Thyroid gland (tissue), 4 donors: ENCODE measurements around the gene TLCD2. TPM values are rescaled to one million over a fixed set of nuclear protein-coding genes. Genes with fewer than 3 reads are reported as not detected.
A peak's percentile ranks its signal among the peaks of the same experiment; 100 is the strongest.
"Not testable (repeated sequence)": the region's sequence is repeated elsewhere in the genome, so short reads cannot be mapped to it uniquely, and the experiment has no call there.

ENCODE experiments used
- DNase-seq, 2 donors: peaks; one replicate each; pipeline ENCODE4 v3.0.0-alpha.2; 2019
- H3K27ac ChIP-seq, 3 donors: fragments of 200-600 bp; sonication (generic); 1 replicate in 2 of 3; 2 replicates in 1 of 3; pipeline ENCODE4 v1.5.1; 2016 to 2019; ENCODE audit warnings: mild to moderate bottlenecking in 1 of 3, moderate library complexity in 1 of 3
- H3K27me3 ChIP-seq: fragments of 200-600 bp; sonication (generic); one replicate; pipeline ENCODE4 v1.5.1; 2019
- H3K36me3 ChIP-seq, 2 donors: fragments of 200-600 bp; sonication (generic); one replicate each; pipeline ENCODE4 v1.5.1; 2016 to 2019
- H3K4me1 ChIP-seq, 2 donors: fragments of 200-600 bp; sonication (generic); one replicate each; pipeline ENCODE4 v1.5.1; 2017 to 2019
- H3K4me3 ChIP-seq, 3 donors: fragments of 200-600 bp; sonication (generic); replicated peaks in 1 of 3; 1 replicate in 2 of 3; 2 replicates in 1 of 3; pipeline ENCODE4 v1.5.1; 2016; ENCODE audit warnings: mild to moderate bottlenecking in 1 of 3
- H3K9me3 ChIP-seq: fragments of 200-600 bp; sonication (generic); one replicate; pipeline ENCODE4 v1.5.1; 2017
- CTCF ChIP-seq, 6 experiments: fragments of 200-600 bp in 3 of 6; fragments of 450-650 bp in 3 of 6; sonication (generic) in 3 of 6; IDR thresholded peaks; one replicate each; pipeline ENCODE4 v1.5.1; 2016 to 2019; ENCODE audit warnings: antibody characterized with exemption in 6 of 6, mild to moderate bottlenecking in 2 of 6, inconsistent platforms in 1 of 6, moderate library complexity in 1 of 6
- POLR2A ChIP-seq, 2 donors: fragments of 450-650 bp; IDR thresholded peaks; one replicate each; pipeline ENCODE4 v1.6.1; 2017; ENCODE audit warnings: antibody characterized with exemption in 2 of 2, mild to moderate bottlenecking in 2 of 2, moderate library complexity in 1 of 2
- WGBS, 2 donors: methylation state at CpG; one replicate each; pipeline ENCODE4 v1.1.5; 2017; 5-methylcytosine and 5-hydroxymethylcytosine counted together
- intact Hi-C: fragments of 100-400 bp; cut with DNase I; formaldehyde crosslinking; loops from one replicate; pipeline ENCODE4 v1.15.1; 2023
- total RNA-seq, 4 donors: library from RNA; depleted of rRNA; stranded (reverse); fragments of >200 nt; gene quantifications; one replicate each; pipeline ENCODE4 v1.2.3, GENCODE V29; 2016

TLCD2 gene
- total RNA-seq, 4 donors from 2014 or later, result 1.7 to 5.6 (median 3.7) TPM

GRCh38 chr17:1726626-1727257 lies 16.6 kb upstream of the TLCD2 start:
- Histone ChIP-seq H3K27me3 (no peaks in the 10 kb centered on the region), H3K4me3 (no peak overlapping the region), H3K27ac (no peak overlapping the region), H3K36me3 (peaks cover 9 to 14% of the 10 kb centered on the region in 2 donors), H3K4me1 (peaks cover 14 to 28% of the 10 kb centered on the region in 2 donors), H3K9me3 (no peaks in the 10 kb centered on the region)
- intact Hi-C loops, result loop anchor here (5.0 kb wide), 1 partner anchor 61 kb away; no protein-coding TSS in a partner anchor
- WGBS, 2 donors, result 79 to 88% methylated on average over 16 to 17 of the region's 18 CpGs
- DNase-seq, result no peak
- TF ChIP-seq CTCF (IDR thresholded peaks at IDR 0.05), result no peak
- no peak for TF ChIP-seq POLR2A (IDR thresholded peaks at IDR 0.05)

- WGBS, 2 donors, result 95 to 97% methylated on average over 43 to 44 of the region's 54 CpGs
- Histone ChIP-seq H3K27ac (no peak overlapping the region), H3K4me3 (peak overlapping the region in 1 of 3 donors; percentile 63), H3K36me3 (peaks cover 9 to 11% of the 10 kb centered on the region in 2 donors), H3K9me3 (no peaks in the 10 kb centered on the region), H3K4me1 (peaks cover 14 to 30% of the 10 kb centered on the region in 2 donors), H3K27me3 (no peaks in the 10 kb centered on the region)
- TF ChIP-seq CTCF (IDR thresholded peaks at IDR 0.05) (no peak), POLR2A (IDR thresholded peaks at IDR 0.05) (no peak)
- intact Hi-C loops, result loop anchor here (5.0 kb wide), 1 partner anchor 61 kb away; no protein-coding TSS in a partner anchor
- DNase-seq, result no peak
Measured at GRCh38 chr17:1725642-1726511, 15.7 kb upstream of the TLCD2 start.

GRCh38 chr17:1724869-1725641 lies 14.9 kb upstream of the TLCD2 start:
- peaks cover 9 to 11% of the 10 kb centered on the region in 2 donors for H3K36me3 ChIP-seq
- WGBS, 2 donors, result 17 to 42% methylated on average over 13 to 17 of the region's 51 CpGs

GRCh38 chr17:1724351-1724868 lies 14.2 kb upstream of the TLCD2 start, which contains the start of gene WDR81:
WDR81 (plus strand) TSS chr17:1724704; CDS start chr17:1724960, 256 bp downstream.
- WGBS, 2 donors, result 0 to 4% methylated on average over 2 to 8 of the region's 57 CpGs
- Histone ChIP-seq H3K4me3 (peak within 1 kb of the TSS; percentile 11 to 63 (median 26)), H3K4me1 (peaks cover 14 to 24% of the 10 kb centered on the region in 2 donors), H3K27me3 (no peaks in the 10 kb centered on the region), H3K9me3 (no peaks in the 10 kb centered on the region), H3K36me3 (peaks cover 9 to 11% of the 10 kb centered on the region in 2 donors), H3K27ac (peak within 1 kb of the TSS; percentile 70 to 91 (median 91))
- intact Hi-C loops, result loop anchor here (5.0 kb wide), 1 partner anchor 318 kb away; the partner anchor contains the start of gene OVCA2
- peak in 1 of 2 donors; percentile 57 for TF ChIP-seq POLR2A (IDR thresholded peaks at IDR 0.05)
- TF ChIP-seq CTCF (IDR thresholded peaks at IDR 0.05), result peak in 1 of 6 experiments; percentile 11
- peak; percentile 91 to 94 for DNase-seq

More at GRCh38 chr17:1724869-1725641, 14.9 kb upstream of the TLCD2 start:
- intact Hi-C loops, result loop anchor here (5.0 kb wide), 2 partner anchors 62 to 317 kb away; partner anchors contain the start of gene OVCA2
- Histone ChIP-seq H3K27ac (peak overlapping the region in 2 of 3 donors; percentile 70 to 91), H3K4me1 (peaks cover 14 to 24% of the 10 kb centered on the region in 2 donors), H3K9me3 (no peaks in the 10 kb centered on the region), H3K4me3 (peak overlapping the region; percentile 11 to 63 (median 26)), H3K27me3 (no peaks in the 10 kb centered on the region)
- TF ChIP-seq CTCF (IDR thresholded peaks at IDR 0.05) (peak in 1 of 6 experiments; percentile 5), POLR2A (IDR thresholded peaks at IDR 0.05) (no peak)
- peak in 1 of 2 donors; percentile 33 for DNase-seq

GRCh38 chr17:1722022-1722421 lies 11.8 kb upstream of the TLCD2 start:
- not testable (repeated sequence) for DNase-seq, H3K36me3 ChIP-seq, H3K4me3 ChIP-seq, H3K9me3 ChIP-seq, H3K27me3 ChIP-seq
- Histone ChIP-seq H3K27ac (peak overlapping the region in 1 of 3 donors; percentile 91), H3K4me1 (peaks cover 14 to 37% of the 10 kb centered on the region in 2 donors)
- 88 to 97% methylated on average over 8 of the region's 8 CpGs for WGBS, 2 donors
- intact Hi-C loops, result loop anchor here (5.0 kb wide), 1 partner anchor 320 kb away; the partner anchor contains the start of gene OVCA2
